ENCODE data around the gene GPC2.
"Not testable (repeated sequence)": the region's sequence is repeated elsewhere in the genome, so short reads cannot be mapped to it uniquely, and the experiment has no call there.

Gene GPC2

DNA sequence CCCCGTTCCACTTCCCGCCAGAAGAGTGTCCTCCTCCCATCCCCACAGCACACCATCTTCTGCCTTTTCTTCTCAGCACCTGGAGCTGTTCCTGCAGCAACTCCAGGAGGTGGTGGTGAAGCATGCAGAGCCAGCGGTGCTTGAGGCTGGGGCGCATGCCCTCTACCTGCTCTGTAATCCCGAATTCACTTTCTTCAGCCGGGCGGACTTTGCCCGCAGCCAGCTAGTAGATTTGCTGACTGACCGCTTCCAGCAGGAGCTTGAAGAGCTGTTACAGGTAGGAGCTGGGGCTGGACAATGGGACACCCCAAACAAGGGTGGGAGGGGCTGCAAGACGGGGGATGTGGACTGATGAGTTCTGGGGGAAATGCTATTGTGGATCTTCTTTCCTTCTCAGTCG lies 23.5 kb upstream of the GPC2 start:
- DNase-seq (ENCODE audit: low read depth in 2 of 2): no peak

- DNase-seq (ENCODE audit: low read depth in 2 of 2): no peak
These were observed 21.1 kb upstream of the GPC2 start for GRCh38 chr7:100198266-100198665.

DNA sequence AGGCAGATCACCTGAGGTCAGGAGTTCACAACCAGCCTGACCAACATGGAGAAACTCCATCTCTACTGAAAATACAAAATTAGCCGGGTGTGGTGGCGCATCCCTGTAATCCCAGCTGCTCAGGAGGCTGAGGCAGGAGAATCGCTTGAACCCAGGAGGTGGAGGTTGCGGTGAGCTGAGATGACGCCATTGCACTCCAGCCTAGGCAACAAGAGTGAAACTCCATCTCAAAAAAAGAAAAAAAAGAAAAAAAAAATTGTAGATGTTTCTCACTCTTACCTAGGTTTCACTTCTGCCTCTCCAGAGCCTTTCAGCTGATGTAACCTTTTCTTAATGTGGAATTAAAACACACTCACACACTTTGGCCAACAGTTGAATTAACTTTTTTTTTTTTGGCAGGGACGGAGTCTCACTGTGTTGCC lies 18.7 kb upstream of the GPC2 start:
- DNase-seq (ENCODE audit: low read depth in 2 of 2): not testable (repeated sequence)

DNA sequence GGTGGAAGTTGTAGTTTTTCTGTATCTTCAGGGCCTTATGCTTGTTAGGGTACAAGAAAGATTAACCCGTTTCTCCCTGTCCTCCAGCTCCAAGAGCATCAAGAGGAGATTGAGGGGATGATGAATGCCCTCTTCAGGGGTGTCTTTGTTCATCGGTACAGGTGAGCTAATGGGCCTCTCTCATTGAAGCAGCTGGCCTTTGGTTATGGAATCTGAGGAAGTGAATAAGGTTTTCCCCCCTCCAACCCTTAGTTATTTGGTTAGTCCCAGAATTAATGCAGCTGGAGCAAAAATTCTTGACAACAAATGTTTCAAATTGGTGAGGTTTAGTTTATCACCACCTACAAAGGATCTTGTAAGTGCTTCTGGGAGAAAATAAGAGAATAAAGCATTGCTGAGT lies 18.0 kb upstream of the GPC2 start:
- no peak for DNase-seq (ENCODE audit: low read depth in 2 of 2)

DNA sequence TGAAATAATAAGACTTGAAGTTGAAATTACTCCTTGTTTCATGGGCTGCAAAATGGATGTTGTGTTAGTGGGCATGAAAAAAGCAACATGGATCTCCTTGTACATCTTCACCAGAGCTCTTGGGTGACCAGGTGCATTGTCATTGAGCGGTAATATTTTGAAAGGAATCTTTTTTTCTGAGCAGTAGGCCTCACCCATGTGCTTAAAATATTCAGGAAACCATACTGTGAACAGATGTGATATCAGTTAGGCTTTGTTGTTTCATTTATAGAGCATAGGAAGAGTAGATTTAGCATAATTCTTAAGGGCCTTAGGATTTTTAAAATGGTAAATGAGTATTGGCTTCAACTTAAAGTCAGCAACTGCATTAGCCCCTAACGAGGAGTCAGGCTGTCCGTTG lies 15.8 kb upstream of the GPC2 start:
- no peak for DNase-seq (ENCODE audit: low read depth in 2 of 2)

GRCh38 chr7:100192281-100192862 lies 15.2 kb upstream of the GPC2 start:
- DNase-seq (ENCODE audit: low read depth in 2 of 2): not testable (repeated sequence)

DNA sequence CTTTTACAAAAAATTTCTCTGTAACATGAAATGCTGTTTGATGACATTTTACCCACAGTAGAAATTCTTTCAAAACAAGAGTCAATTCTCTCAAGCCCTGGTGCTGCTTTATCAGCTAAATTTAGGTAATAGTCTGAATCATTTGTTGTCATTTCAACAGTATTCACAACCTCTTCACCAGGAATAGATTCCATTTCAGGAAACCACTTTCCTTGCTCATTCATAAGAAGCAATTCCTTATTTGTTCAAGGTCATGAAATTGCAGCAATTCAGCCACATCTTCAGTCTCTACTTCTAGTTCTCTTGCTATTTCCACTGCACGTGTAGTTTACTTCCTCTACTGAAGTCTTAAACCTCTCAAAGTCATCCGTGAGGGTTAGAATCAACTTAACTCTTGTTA lies 14.6 kb upstream of the GPC2 start:
- no peak for DNase-seq (ENCODE audit: low read depth in 2 of 2)

DNA sequence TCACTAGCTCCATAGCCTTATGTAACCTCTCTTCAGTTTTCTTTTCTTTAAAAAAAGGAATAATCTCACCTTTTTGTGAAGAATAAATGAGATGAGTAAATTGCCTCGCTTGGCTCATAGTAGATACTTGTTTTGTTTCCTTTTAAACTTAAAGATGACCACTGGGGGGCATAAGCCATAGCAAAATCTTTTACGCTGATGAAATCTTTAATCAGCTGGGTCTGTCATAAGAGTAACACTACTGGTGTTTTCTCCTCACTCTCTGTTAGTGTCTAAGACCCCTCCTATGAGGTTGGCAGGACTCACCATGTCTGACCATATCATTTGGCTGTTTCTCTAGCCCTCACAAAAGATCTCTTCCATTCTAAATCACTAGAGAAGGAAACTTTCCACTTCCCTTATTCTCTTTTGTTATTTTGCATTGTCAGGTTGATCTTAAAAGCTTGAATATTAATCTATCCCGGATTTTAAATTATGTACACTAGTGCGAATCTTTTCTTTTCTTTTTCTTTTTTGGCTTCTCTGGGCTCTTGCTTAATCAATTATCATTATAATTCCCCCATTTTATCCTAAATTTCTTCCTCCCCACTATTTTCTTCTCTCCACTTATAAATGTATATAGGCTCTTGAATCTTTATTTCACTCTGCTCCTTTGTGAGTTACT lies 13.0 kb upstream of the GPC2 start:
- no peak for DNase-seq (ENCODE audit: low read depth in 2 of 2)

DNA sequence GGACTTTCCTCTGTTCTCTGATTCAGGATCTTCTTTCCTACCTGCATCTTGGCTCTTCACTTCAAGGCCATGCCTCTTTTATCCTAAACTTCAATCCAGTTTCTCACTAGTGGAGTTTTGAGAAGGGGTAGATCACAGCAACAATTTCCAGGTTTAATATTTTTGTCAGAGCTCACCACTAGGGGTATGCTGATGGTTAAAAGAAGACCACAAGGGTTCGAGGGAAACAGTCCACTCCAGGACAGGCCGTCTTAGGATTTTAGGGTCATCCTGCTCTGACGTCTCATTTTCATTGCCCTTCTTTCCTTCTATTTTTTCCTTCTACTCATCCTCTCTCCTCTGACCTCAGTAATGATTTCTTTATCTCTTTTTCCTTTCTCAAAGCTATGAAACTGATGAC lies 11.9 kb upstream of the GPC2 start:
- no peak for DNase-seq (ENCODE audit: low read depth in 2 of 2)

GRCh38 chr7:100185726-100186125 lies 8.5 kb upstream of the GPC2 start:
- no peak for DNase-seq (ENCODE audit: low read depth in 2 of 2)

GRCh38 chr7:100183090-100183489 lies 5.9 kb upstream of the GPC2 start:
- DNase-seq (ENCODE audit: low read depth in 2 of 2): not testable (repeated sequence)

GRCh38 chr7:100182616-100183015 lies 5.4 kb upstream of the GPC2 start:
- DNase-seq (ENCODE audit: low read depth in 2 of 2): not testable (repeated sequence)

DNA sequence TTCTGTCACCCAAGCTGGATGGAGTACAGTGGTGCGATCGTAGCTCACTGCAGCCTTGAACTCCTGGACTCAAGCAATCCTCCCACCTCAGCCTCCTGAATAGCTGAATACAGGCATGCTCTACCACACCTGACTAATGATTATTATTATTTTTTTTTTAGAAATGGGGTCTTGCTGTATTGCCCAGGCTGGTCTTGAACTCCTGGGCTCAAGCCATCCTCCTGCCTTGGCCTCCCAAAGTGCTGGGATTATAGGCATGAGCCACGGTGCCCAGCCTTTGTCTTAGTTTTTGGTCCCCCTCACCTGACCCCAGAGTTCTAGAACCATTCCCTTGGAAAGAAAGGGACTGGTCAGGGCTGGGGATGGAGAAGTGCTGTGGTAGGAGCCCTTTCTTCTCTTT lies 2.9 kb upstream of the GPC2 start:
- not testable (repeated sequence) for DNase-seq (ENCODE audit: low read depth in 2 of 2)

DNA sequence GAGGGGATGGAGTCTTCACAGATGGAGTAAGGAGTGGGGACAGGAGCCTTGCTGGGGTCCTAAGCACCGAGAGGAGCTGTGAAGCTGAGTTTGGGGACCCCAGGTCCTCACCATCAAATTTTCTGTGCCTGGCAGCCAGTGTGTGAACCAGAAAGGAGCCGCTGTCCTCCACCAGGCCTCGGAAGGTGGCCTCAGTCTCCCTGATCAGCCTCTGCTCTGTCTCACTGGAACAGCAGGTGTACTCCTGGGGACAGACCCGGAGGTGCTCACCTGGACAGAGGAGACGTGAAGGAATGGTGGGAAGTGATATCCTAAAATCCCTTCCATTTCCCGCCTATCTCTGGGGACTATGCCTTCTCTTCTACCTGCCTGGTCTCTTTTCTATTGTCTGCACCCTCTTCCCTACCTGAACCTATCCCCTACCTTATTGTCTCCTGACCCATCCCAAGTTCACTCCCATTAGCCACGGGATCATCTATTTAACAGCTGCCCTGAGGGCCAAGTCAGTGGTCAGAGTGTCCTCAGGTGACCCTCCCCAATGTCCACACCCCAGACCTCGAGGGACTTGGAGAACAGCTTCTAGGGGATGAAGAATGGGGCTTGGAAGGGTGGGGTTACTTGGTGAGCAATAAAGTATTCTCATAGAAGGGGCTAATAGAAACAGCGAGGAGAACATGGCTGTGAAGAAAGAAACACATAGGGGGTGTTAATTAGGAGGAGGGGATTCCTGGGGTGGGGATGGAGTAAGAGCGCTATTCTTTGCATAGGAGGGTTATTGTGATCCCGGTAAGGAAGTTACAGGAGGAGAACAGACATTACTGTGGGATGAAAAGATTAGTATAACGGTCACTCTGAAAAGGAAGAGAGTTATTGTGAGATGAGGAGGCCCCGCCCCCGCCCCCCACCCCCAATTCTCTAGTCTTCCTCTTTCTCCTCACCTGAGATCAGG lies 811 bp downstream of the GPC2 start:
- DNase-seq (ENCODE audit: low read depth in 2 of 2): no peak

DNA sequence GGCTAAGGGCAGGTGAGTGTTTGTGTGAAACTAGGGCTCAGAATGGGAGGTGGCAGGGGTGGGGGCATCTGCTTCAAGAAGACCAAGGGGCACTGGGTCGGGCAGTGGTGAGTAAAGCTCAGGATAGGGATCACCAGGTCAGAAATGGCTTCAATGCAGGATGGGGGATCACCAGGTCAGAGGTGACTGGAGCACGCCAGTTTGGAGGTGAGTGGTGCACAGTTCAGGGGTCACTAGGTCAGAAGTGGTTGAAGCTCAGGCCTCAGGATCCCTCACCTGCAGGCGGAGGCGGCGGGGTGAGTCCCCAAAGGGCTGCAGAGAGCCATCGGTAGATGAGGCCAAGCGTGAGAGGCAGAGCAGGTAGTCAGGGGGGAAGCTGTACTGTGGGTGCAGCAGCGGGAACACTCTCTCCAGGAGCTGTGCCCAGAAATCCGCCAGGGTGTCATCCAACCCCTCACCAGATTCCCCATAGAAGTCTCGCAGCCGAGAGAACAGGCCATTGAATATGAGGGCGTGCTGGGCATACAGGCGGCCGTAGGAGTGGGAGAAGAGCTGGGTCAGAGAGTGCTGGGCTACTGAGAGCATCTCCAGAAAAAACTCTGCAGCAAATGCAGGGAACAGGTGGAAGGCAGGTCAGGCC lies 1.8 kb downstream of the GPC2 start:
- DNase-seq (ENCODE audit: low read depth in 2 of 2): no peak

- DNase-seq (ENCODE audit: low read depth in 2 of 2): no peak
These were observed 2.6 kb downstream of the GPC2 start for GRCh38 chr7:100174582-100174981.

DNA sequence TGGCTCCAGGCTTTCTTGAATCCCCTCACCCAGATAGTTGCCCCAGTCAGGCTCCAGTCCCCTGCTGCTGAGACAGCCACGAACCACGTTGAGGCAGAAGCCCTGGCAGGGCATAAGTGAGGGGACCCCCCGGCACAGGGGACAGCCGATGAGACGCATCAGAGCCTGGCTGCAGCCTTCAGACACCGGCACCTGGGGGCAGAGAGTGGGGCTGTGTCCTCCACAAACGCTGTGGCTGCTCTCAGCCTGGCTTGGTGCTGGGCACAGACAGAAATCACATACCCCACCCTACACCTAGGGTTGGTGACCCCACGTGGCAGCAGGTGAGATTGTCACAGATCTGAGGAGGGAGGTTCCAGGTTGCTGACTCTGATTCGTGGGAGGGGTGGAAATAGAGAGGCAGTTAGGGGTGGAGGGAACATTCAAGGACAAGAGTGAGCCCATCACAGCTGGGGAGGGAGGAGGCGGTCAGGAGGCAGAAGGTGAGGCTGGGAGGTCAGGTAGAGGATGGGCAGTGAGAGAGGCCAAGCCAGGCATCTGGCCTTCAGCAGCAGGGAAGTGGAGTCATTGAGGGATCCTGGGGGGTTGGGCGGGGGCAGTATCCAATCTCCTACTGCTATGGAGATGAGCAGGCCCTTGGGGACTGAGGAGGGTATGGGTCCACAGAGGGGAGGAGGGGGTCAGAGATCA lies 3.2 kb downstream of the GPC2 start:
- no peak for DNase-seq (ENCODE audit: low read depth in 2 of 2)

DNA sequence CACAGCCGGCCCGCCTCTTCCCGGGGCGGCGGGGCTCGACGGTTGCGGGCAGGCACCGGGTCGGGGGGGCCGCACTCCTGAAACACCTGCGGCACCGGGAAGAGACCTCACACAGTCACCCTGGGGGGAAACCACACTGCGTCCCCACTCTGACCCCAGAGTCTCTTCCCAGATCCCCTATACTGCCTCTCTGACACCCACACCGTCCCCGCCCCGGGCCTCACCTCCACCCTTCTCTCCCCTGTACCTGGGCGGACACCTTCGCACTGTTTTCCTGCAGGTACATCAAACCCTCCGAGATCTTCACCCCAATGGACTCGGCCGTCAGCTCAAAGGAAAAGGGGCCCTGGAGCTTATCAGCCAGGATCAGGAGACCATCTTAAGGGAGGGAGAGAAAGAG lies 5.3 kb downstream of the GPC2 start:
- DNase-seq (ENCODE audit: low read depth in 2 of 2): no peak

- DNase-seq (ENCODE audit: low read depth in 2 of 2): no peak
These were observed 6.0 kb downstream of the GPC2 start for GRCh38 chr7:100171087-100171681.

DNA sequence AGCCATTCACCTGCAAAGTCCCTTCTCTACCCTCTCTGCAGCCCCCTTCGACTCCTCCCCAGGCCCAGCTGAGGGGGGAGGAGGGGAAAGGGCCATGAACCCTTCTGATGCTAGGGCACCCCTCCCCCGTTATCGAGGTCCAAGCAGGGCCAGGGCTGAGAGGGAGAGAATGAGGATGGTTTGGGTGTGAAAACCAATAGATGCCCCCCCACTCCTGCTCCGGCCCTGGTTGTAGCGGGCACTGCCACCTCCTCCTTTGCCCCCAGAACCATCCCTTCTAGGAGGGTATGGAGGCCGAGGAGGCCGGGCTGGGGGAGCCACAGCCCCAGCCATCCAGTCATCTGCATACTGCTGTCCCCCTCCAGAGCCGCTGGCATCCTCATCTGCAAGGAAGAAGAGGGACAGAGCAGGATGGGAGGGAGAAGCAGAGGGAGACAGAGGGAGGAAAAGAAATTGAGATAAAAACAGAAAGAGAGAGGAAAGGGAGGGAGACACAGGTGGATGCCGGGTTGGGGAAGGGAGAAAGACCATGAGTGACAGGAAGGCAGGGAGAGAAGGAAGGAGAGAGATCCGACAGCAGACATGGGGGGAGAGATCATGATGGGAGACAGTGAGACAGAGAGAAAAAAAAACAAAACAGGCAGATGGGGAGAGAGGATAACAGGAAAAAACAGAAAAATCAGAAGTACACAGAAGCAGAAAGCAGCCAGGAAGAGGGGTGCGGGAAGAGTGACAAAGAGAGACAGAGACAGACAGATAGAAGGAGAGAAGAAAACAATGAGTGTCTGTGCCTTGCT lies 6.9 kb downstream of the GPC2 start:
- no peak for DNase-seq (ENCODE audit: low read depth in 2 of 2)

Data from activated CD8-positive, alpha-beta memory T cell treated with anti-CD3 and anti-CD28 coated beads for 4 hours (primary cell).